ENCODE results near the gene HSP90AB1. TPM values are rescaled to one million over a fixed set of nuclear protein-coding genes. Genes with fewer than 3 reads are reported as not detected.

The HSP90AB1 gene
- total and polyA plus RNA-seq, 9 of the 15 experiments (the other 6 are each of a cell fraction or from before 2014, with no cell fraction given) = 1,780 to 3,358 (median 2,262) TPM

DNA sequence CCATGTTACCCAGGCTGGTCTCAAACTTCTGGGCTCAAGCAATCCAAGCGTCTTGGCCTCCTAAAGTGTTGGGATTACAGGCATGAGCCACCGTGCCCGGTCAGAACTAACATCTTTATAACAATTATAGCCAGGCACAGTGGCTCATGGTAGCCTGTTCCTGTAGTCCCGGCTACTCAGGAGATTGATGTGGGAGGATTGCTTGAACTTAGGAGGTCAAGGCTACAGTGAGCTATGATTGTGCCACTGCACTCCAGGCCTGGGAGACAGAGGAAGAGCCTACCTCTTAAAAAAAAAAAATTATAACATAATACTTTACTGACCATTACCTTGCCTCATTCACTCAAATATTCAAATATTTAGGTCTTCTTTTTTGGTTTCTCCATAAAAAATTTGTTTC, 47.0 kb upstream of the HSP90AB1 start:
- ChIA-PET POLR2A (interaction anchor here (0.7 to 2.9 kb wide), 4 partner anchors 12 to 20 kb away, joined by 3 to 11 read pairs (median 6); no protein-coding TSS in a partner anchor), CTCF (ENCODE audit: low intra/inter-chr PET ratio) (no interaction called here)
- Histone ChIP-seq H3K79me2 (ENCODE audit: control insufficient read depth, insufficient read depth, low read length) (no peaks in the 10 kb centered on the region), H3K4me3 (no peak overlapping the region), H3K9ac (ENCODE audit: insufficient read depth in 1 of 2, low read depth in 2 of 2, low read length in 2 of 2) (no peak overlapping the region), H3K36me3 (ENCODE audit: control insufficient read depth, insufficient read depth, low read length) (no peaks in the 10 kb centered on the region), H3K9me3 (replicated peaks; ENCODE audit: control insufficient read depth, insufficient read depth, low read depth, low read length) (no peaks in the 10 kb centered on the region), H2AFZ (ENCODE audit: low read depth, low read length) (no peak overlapping the region), H3K4me2 (ENCODE audit: insufficient read depth, low read length) (no peak overlapping the region), H3K27ac (ENCODE audit: extremely low read depth, low read depth, low read length) (no peak overlapping the region), H3K4me1 (replicated peaks in 1 of 2; ENCODE audit: control insufficient read depth in 2 of 2, insufficient read depth in 2 of 2, low read length in 2 of 2) (peaks cover 26 to 39% of the 10 kb centered on the region in 2 experiments), H4K20me1 (replicated peaks; ENCODE audit: control insufficient read depth, insufficient read depth, low read length) (no peaks in the 10 kb centered on the region), H3K27me3 (ENCODE audit: control insufficient read depth in 2 of 2, insufficient read depth in 2 of 2, low read length in 2 of 2) (no peaks in the 10 kb centered on the region), H3K9me1 (ENCODE audit: control insufficient read depth, insufficient read depth, low read length) (no peaks in the 10 kb centered on the region)
- 74% methylated on average over 4 of the region's 4 CpGs for WGBS (ENCODE audit: insufficient coverage, low coverage, missing lambda C conversion rate)
- no peak for TF ChIP-seq ZFP30 (CRISPR knock-in tag; IDR thresholded peaks at IDR 0.05; ENCODE audit: borderline replicate concordance)
- no peak for TF ChIP-seq SMC3 (conservative IDR thresholded peaks at IDR 0.05; ENCODE audit: insufficient read depth, low read depth, low read length)
- TF ChIP-seq SIN3A (IDR thresholded peaks at IDR 0.05; ENCODE audit: borderline replicate concordance in 2 of 2, control insufficient read depth in 1 of 2, low read depth in 2 of 2, low read length in 2 of 2) = no peak
- TF ChIP-seq, protein P1, sequence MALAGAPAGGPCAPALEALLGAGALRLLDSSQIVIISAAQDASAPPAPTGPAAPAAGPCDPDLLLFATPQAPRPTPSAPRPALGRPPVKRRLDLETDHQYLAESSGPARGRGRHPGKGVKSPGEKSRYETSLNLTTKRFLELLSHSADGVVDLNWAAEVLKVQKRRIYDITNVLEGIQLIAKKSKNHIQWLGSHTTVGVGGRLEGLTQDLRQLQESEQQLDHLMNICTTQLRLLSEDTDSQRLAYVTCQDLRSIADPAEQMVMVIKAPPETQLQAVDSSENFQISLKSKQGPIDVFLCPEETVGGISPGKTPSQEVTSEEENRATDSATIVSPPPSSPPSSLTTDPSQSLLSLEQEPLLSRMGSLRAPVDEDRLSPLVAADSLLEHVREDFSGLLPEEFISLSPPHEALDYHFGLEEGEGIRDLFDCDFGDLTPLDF (CRISPR knock-in tag; IDR thresholded peaks at IDR 0.05) = no peak
- no peak for TF ChIP-seq RBFOX2 (IDR thresholded peaks at IDR 0.05; ENCODE audit: low read depth, low read length)
- TF ChIP-seq, protein P2, sequence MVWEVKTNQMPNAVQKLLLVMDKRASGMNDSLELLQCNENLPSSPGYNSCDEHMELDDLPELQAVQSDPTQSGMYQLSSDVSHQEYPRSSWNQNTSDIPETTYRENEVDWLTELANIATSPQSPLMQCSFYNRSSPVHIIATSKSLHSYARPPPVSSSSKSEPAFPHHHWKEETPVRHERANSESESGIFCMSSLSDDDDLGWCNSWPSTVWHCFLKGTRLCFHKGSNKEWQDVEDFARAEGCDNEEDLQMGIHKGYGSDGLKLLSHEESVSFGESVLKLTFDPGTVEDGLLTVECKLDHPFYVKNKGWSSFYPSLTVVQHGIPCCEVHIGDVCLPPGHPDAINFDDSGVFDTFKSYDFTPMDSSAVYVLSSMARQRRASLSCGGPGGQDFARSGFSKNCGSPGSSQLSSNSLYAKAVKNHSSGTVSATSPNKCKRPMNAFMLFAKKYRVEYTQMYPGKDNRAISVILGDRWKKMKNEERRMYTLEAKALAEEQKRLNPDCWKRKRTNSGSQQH (CRISPR knock-in tag; IDR thresholded peaks at IDR 0.05) = no peak
- TF ChIP-seq ZKSCAN8 (CRISPR knock-in tag; IDR thresholded peaks at IDR 0.05) = no peak
- intact Hi-C loops (cut with micrococcal nuclease) = no loop called here
- no peak for FAIRE-seq
- BruUV-seq (replicated peaks) = no TSS peak
- no peak for ATAC-seq
- in situ Hi-C loops (cut with MboI) = no loop called here
- DNase-seq (ENCODE audit: extremely low read depth in 1 of 4, low spot score in 3 of 4) = no peak

All from K562 (cell line).